Measurements from ENCODE around the gene TFF1. TPM values are rescaled to one million over a fixed set of nuclear protein-coding genes. Genes with fewer than 3 reads are reported as not detected.
"Not testable (repeated sequence)": the region's sequence is repeated elsewhere in the genome, so short reads cannot be mapped to it uniquely, and the experiment has no call there.

TFF1 gene
- not detected in 2 replicates for total RNA-seq
- polyA plus RNA-seq (2012) = not detected

GRCh38 chr21:42366292-42367010 lies at the start of gene TFF1:
TSS of gene TFF1 (minus strand) at chr21:42366535. CDS start at chr21:42366495, 40 bp downstream.
- no peak for DNase-seq (ENCODE audit: low read depth)

GRCh38 chr21:42414928-42415769 lies 48.8 kb upstream of the TFF1 start:
- no peak for DNase-seq (ENCODE audit: low read depth)

GRCh38 chr21:42414553-42414927 lies 48.2 kb upstream of the TFF1 start:
- no peak for DNase-seq (ENCODE audit: low read depth)

GRCh38 chr21:42414066-42414465 lies 47.7 kb upstream of the TFF1 start:
- DNase-seq (ENCODE audit: low read depth) = no peak

- no peak for DNase-seq (ENCODE audit: low read depth)
Observed at GRCh38 chr21:42413500-42413899, 47.2 kb upstream of the TFF1 start.

- DNase-seq (ENCODE audit: low read depth) = no peak
Observed at GRCh38 chr21:42413093-42413492, 46.8 kb upstream of the TFF1 start.

GRCh38 chr21:42412636-42412933 lies 46.2 kb upstream of the TFF1 start:
- no peak for DNase-seq (ENCODE audit: low read depth)

GRCh38 chr21:42411891-42412635 lies 45.7 kb upstream of the TFF1 start:
- no peak for DNase-seq (ENCODE audit: low read depth)

- no peak for DNase-seq (ENCODE audit: low read depth)
Observed at GRCh38 chr21:42411197-42411869, 45.0 kb upstream of the TFF1 start.

- DNase-seq (ENCODE audit: low read depth) = no peak
Observed at GRCh38 chr21:42409366-42409765, 43.0 kb upstream of the TFF1 start.

- not testable (repeated sequence) for DNase-seq (ENCODE audit: low read depth)
Observed at GRCh38 chr21:42408718-42409117, 42.4 kb upstream of the TFF1 start.

- no peak for DNase-seq (ENCODE audit: low read depth)
Observed at GRCh38 chr21:42407476-42407875, 41.1 kb upstream of the TFF1 start.

- DNase-seq (ENCODE audit: low read depth) = no peak
Observed at GRCh38 chr21:42406866-42407265, 40.5 kb upstream of the TFF1 start.

GRCh38 chr21:42406201-42406621 lies 39.9 kb upstream of the TFF1 start:
- no peak for DNase-seq (ENCODE audit: low read depth)

GRCh38 chr21:42405064-42406013 lies 39.0 kb upstream of the TFF1 start:
- no peak for DNase-seq (ENCODE audit: low read depth)

GRCh38 chr21:42404539-42404938 lies 38.2 kb upstream of the TFF1 start:
- no peak for DNase-seq (ENCODE audit: low read depth)

- DNase-seq (ENCODE audit: low read depth) = no peak
Observed at GRCh38 chr21:42403611-42404231, 37.4 kb upstream of the TFF1 start, which contains the start of gene UBASH3A. TSS of gene UBASH3A (plus strand) at chr21:42403902. CDS start at chr21:42403946, 44 bp downstream.

- DNase-seq (ENCODE audit: low read depth) = no peak
Observed at GRCh38 chr21:42401820-42402251, 35.5 kb upstream of the TFF1 start.

- no peak for DNase-seq (ENCODE audit: low read depth)
Observed at GRCh38 chr21:42401154-42401553, 34.8 kb upstream of the TFF1 start.

- DNase-seq (ENCODE audit: low read depth) = no peak
Observed at GRCh38 chr21:42400525-42400924, 34.2 kb upstream of the TFF1 start.

Data from myocyte (in vitro differentiated cells).